Nephron (organoid): Measurements from ENCODE around the gene MTUS2.

Source experiments
- H3K27ac Mint-ChIP-seq, 3 experiments: 2 replicates each; pipeline ENCODE4 v1.8.0; 2020; ENCODE audit warnings: mixed read lengths in 3 of 3, mild to moderate bottlenecking in 2 of 3, moderate library complexity in 1 of 3
- H3K27me3 Mint-ChIP-seq: 2 replicates; pipeline ENCODE4 v1.8.0; 2021; ENCODE audit warnings: low read depth, mild to moderate bottlenecking, moderate library complexity, mixed read lengths
- H3K36me3 Mint-ChIP-seq: 2 replicates; pipeline ENCODE4 v1.8.0; 2020; ENCODE audit warnings: low read depth, mixed read lengths
- H3K4me1 Mint-ChIP-seq: 2 replicates; pipeline ENCODE4 v1.8.0; 2020; ENCODE audit warnings: mixed read lengths
- H3K4me3 Mint-ChIP-seq, 3 experiments: 2 replicates each; pipeline ENCODE4 v1.8.0; 2020; ENCODE audit warnings: mild to moderate bottlenecking in 3 of 3, mixed read lengths in 3 of 3, moderate library complexity in 2 of 3
- H3K9me3 Mint-ChIP-seq: 2 replicates; pipeline ENCODE4 v1.8.0; 2020; ENCODE audit warnings: mixed read lengths
- CTCF ChIP-seq, 3 experiments: fragments of 200-600 bp; sonication (generic); IDR thresholded peaks; one replicate each; pipeline ENCODE4 v1.5.0; 2021; ENCODE audit warnings: antibody characterized with exemption in 3 of 3; ENCODE audit not compliant: unreplicated experiment in 3 of 3

Gene MTUS2

GRCh38 chr13:28820099-28821051 is at the start of gene MTUS2:
TSS of gene MTUS2 (plus strand) at chr13:28820339.
- no peak for TF ChIP-seq CTCF (IDR thresholded peaks at IDR 0.05; ENCODE audit: unreplicated experiment in 3 of 3)
- Mint-ChIP-seq H3K4me1 (peaks cover 5% of the 10 kb centered on the region), H3K27ac (no peak within 1 kb of the TSS), H3K27me3 (peaks cover 75% of the 10 kb centered on the region), H3K9me3 (peaks cover 7% of the 10 kb centered on the region), H3K4me3 (peak within 1 kb of the TSS; percentile 82 to 91 (median 82)), H3K36me3 (no peaks in the 10 kb centered on the region)

GRCh38 chr13:28778308-28779215 is 41.6 kb upstream of the MTUS2 start:
- Mint-ChIP-seq H3K36me3 (no peaks in the 10 kb centered on the region), H3K4me1 (no peaks in the 10 kb centered on the region), H3K9me3 (peaks cover 30% of the 10 kb centered on the region), H3K27me3 (peaks cover 3% of the 10 kb centered on the region), H3K27ac (no peak overlapping the region), H3K4me3 (no peak overlapping the region)
- TF ChIP-seq CTCF (IDR thresholded peaks at IDR 0.05; ENCODE audit: unreplicated experiment in 3 of 3), result no peak

GRCh38 chr13:28792992-28793391 is 27.1 kb upstream of the MTUS2 start:
- Mint-ChIP-seq H3K36me3 (no peaks in the 10 kb centered on the region), H3K27me3 (peaks cover 27% of the 10 kb centered on the region), H3K4me3 (no peak overlapping the region), H3K4me1 (no peaks in the 10 kb centered on the region), H3K27ac (no peak overlapping the region), H3K9me3 (no peaks in the 10 kb centered on the region)
- no peak for TF ChIP-seq CTCF (IDR thresholded peaks at IDR 0.05; ENCODE audit: unreplicated experiment in 3 of 3)

GRCh38 chr13:28794396-28794795 is 25.7 kb upstream of the MTUS2 start:
- Mint-ChIP-seq H3K27ac (no peak overlapping the region), H3K36me3 (no peaks in the 10 kb centered on the region), H3K4me1 (no peaks in the 10 kb centered on the region), H3K4me3 (no peak overlapping the region), H3K9me3 (no peaks in the 10 kb centered on the region), H3K27me3 (peaks cover 27% of the 10 kb centered on the region)
- no peak for TF ChIP-seq CTCF (IDR thresholded peaks at IDR 0.05; ENCODE audit: unreplicated experiment in 3 of 3)

- H3K4me3 Mint-ChIP-seq, result peak overlapping the region in 1 of 3 experiments; percentile 84
- no peaks in the 10 kb centered on the region for H3K9me3 Mint-ChIP-seq
- no peaks in the 10 kb centered on the region for H3K36me3 Mint-ChIP-seq
- TF ChIP-seq CTCF (IDR thresholded peaks at IDR 0.05; ENCODE audit: unreplicated experiment in 3 of 3), result peak in 1 of 3 experiments; percentile 0
- H3K4me1 Mint-ChIP-seq, result no peaks in the 10 kb centered on the region
- no peak overlapping the region for H3K27ac Mint-ChIP-seq
- H3K27me3 Mint-ChIP-seq, result peaks cover 20% of the 10 kb centered on the region
These were observed 23.2 kb upstream of the MTUS2 start for GRCh38 chr13:28796938-28797257.
